ENCODE data around the gene GAGE12J. TPM values are rescaled to one million over a fixed set of nuclear protein-coding genes. Genes with fewer than 3 reads are reported as not detected.
A peak's percentile ranks its signal among the peaks of the same experiment; 100 is the strongest.

GAGE12J gene
- total RNA-seq, 1 donor from 2014 or later, result not detected

GRCh38 chrX:49277535-49277830, 44.4 kb upstream of the GAGE12J start:
- TF ChIP-seq CTCF (IDR thresholded peaks at IDR 0.05), result no peak
- H3K4me1 Mint-ChIP-seq (ENCODE audit: unreplicated experiment), result no peaks in the 10 kb centered on the region
- H3K36me3 Mint-ChIP-seq (ENCODE audit: unreplicated experiment), result peaks cover 2% of the 10 kb centered on the region
- no peaks in the 10 kb centered on the region for H3K9me3 Mint-ChIP-seq (ENCODE audit: unreplicated experiment)
- H3K27ac Mint-ChIP-seq (ENCODE audit: unreplicated experiment), result no peak overlapping the region
- DNase-seq (ENCODE audit: extremely low spot score, unreplicated experiment), result no peak
- H3K4me3 Mint-ChIP-seq (ENCODE audit: unreplicated experiment), result no peak overlapping the region
- no peaks in the 10 kb centered on the region for H3K27me3 Mint-ChIP-seq (ENCODE audit: unreplicated experiment)

- no peaks in the 10 kb centered on the region for H3K4me1 Mint-ChIP-seq (ENCODE audit: unreplicated experiment)
- no peak overlapping the region for H3K27ac Mint-ChIP-seq (ENCODE audit: unreplicated experiment)
- H3K9me3 Mint-ChIP-seq (ENCODE audit: unreplicated experiment), result no peaks in the 10 kb centered on the region
- peaks cover 2% of the 10 kb centered on the region for H3K36me3 Mint-ChIP-seq (ENCODE audit: unreplicated experiment)
- H3K27me3 Mint-ChIP-seq (ENCODE audit: unreplicated experiment), result no peaks in the 10 kb centered on the region
- DNase-seq (ENCODE audit: extremely low spot score, unreplicated experiment), result no peak
- TF ChIP-seq CTCF (IDR thresholded peaks at IDR 0.05), result no peak
- no peak overlapping the region for H3K4me3 Mint-ChIP-seq (ENCODE audit: unreplicated experiment)
These were observed 43.8 kb upstream of the GAGE12J start for GRCh38 chrX:49278081-49278480.

DNA sequence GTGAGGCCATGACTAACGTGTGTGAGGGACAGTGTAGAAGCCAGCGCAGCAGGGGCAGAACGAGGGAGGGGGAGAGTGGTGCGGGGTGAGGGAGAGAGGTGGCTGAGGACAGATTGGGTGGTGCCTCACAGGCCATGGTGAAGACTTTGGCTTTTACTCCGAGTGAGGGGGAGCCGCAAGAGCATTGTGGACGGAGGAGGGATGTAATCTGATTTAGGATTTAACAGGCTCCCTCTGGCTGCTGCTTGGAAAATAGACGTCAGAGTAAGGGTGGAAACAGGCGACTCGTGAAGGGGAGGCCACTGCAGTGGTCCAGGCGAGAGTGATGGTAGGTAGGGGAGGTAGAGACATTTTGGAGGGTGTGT, 39.2 kb upstream of the GAGE12J start:
- Mint-ChIP-seq H3K4me3 (ENCODE audit: unreplicated experiment) (no peak overlapping the region), H3K27ac (ENCODE audit: unreplicated experiment) (no peak overlapping the region), H3K27me3 (ENCODE audit: unreplicated experiment) (no peaks in the 10 kb centered on the region), H3K9me3 (ENCODE audit: unreplicated experiment) (no peaks in the 10 kb centered on the region), H3K4me1 (ENCODE audit: unreplicated experiment) (no peaks in the 10 kb centered on the region), H3K36me3 (ENCODE audit: unreplicated experiment) (no peaks in the 10 kb centered on the region)
- TF ChIP-seq CTCF (IDR thresholded peaks at IDR 0.05), result peak; percentile 32
- DNase-seq (ENCODE audit: extremely low spot score, unreplicated experiment), result no peak

GRCh38 chrX:49284212-49284611, 37.6 kb upstream of the GAGE12J start:
- DNase-seq (ENCODE audit: extremely low spot score, unreplicated experiment), result no peak
- H3K4me3 Mint-ChIP-seq (ENCODE audit: unreplicated experiment), result no peak overlapping the region
- no peaks in the 10 kb centered on the region for H3K36me3 Mint-ChIP-seq (ENCODE audit: unreplicated experiment)
- no peak for TF ChIP-seq CTCF (IDR thresholded peaks at IDR 0.05)
- H3K4me1 Mint-ChIP-seq (ENCODE audit: unreplicated experiment), result no peaks in the 10 kb centered on the region
- H3K27me3 Mint-ChIP-seq (ENCODE audit: unreplicated experiment), result no peaks in the 10 kb centered on the region
- no peaks in the 10 kb centered on the region for H3K9me3 Mint-ChIP-seq (ENCODE audit: unreplicated experiment)
- no peak overlapping the region for H3K27ac Mint-ChIP-seq (ENCODE audit: unreplicated experiment)

DNA sequence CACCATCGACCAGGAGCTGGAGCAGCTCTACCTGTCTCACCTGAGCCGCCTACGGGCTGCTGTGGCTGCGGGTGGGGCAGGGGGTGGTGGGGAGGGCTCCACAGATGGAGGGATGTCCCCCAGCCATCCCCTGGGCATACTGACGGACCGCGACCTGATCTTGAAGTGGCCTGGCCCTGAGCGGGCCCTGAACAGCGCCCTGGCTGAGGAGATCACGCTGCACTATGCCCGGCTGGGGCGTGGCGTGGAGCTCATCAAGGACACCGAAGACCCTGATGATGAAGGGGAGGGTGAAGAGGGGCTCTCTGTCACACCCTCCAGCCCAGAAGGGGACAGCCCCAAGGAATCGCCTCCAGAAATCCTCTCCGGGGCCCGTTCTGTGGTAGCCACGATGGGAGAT, 35.7 kb upstream of the GAGE12J start:
- Mint-ChIP-seq H3K4me1 (ENCODE audit: unreplicated experiment) (no peaks in the 10 kb centered on the region), H3K9me3 (ENCODE audit: unreplicated experiment) (no peaks in the 10 kb centered on the region), H3K27ac (ENCODE audit: unreplicated experiment) (no peak overlapping the region), H3K4me3 (ENCODE audit: unreplicated experiment) (no peak overlapping the region), H3K36me3 (ENCODE audit: unreplicated experiment) (no peaks in the 10 kb centered on the region), H3K27me3 (ENCODE audit: unreplicated experiment) (no peaks in the 10 kb centered on the region)
- DNase-seq (ENCODE audit: extremely low spot score, unreplicated experiment), result no peak
- TF ChIP-seq CTCF (IDR thresholded peaks at IDR 0.05), result no peak

Measured in osteocyte (in vitro differentiated cells).